Measurements from ENCODE around the gene GIT1. TPM values are rescaled to one million over a fixed set of nuclear protein-coding genes. Genes with fewer than 3 reads are reported as not detected.
A peak's percentile ranks its signal among the peaks of the same experiment; 100 is the strongest.

Gene GIT1
- total and polyA plus RNA-seq, 9 of the 15 experiments (the other 6 are each of a cell fraction or from before 2014, with no cell fraction given), result 0.35 to 35.3 (median 17.1) TPM

- Histone ChIP-seq H4K20me1 (replicated peaks; ENCODE audit: control insufficient read depth, insufficient read depth, low read length) (no peaks in the 10 kb centered on the region), H3K27me3 (ENCODE audit: control insufficient read depth in 2 of 2, insufficient read depth in 2 of 2, low read length in 2 of 2) (no peaks in the 10 kb centered on the region), H2AFZ (ENCODE audit: low read depth, low read length) (no peak overlapping the region), H3K9ac (ENCODE audit: insufficient read depth in 1 of 2, low read depth in 2 of 2, low read length in 2 of 2) (peak overlapping the region in 1 of 2 experiments; percentile 48; a peak in 1 of 4 replicates), H3K36me3 (ENCODE audit: control insufficient read depth, insufficient read depth, low read length) (peaks cover 67% of the 10 kb centered on the region; the same call in 2 of the 3 replicates), H3K9me1 (ENCODE audit: control insufficient read depth, insufficient read depth, low read length) (no peaks in the 10 kb centered on the region), H3K9me3 (replicated peaks; ENCODE audit: control insufficient read depth, insufficient read depth, low read depth, low read length) (no peaks in the 10 kb centered on the region), H3K79me2 (ENCODE audit: control insufficient read depth, insufficient read depth, low read length) (no peaks in the 10 kb centered on the region), H3K4me1 (replicated peaks in 1 of 2; ENCODE audit: control insufficient read depth in 2 of 2, insufficient read depth in 2 of 2, low read length in 2 of 2) (peaks cover 0 to 48% of the 10 kb centered on the region in 2 experiments; a peak in 2 of 5 replicates), H3K4me3 (no peak overlapping the region), H3K27ac (ENCODE audit: extremely low read depth, low read depth, low read length) (no peak overlapping the region), H3K4me2 (ENCODE audit: insufficient read depth, low read length) (no peak overlapping the region)
- intact Hi-C loops (cut with micrococcal nuclease), result no loop called here
- POLR2A ChIA-PET, result interaction anchor here (3.6 kb wide), 1 partner anchor 8 kb away, joined by 25 read pairs; no protein-coding TSS in a partner anchor
- ATAC-seq, result no peak
- no peak for DNase-seq (ENCODE audit: extremely low read depth in 1 of 4, low spot score in 3 of 4)
- CTCF ChIA-PET (ENCODE audit: low intra/inter-chr PET ratio), result interaction anchor here (0.5 kb wide), 1 partner anchor 356 kb away, joined by 3 read pairs; no protein-coding TSS in a partner anchor
- WGBS (ENCODE audit: insufficient coverage, low coverage, missing lambda C conversion rate), result 76% methylated on average over 8 of the region's 14 CpGs
- TF ChIP-seq SIX5 (IDR thresholded peaks at IDR 0.05; ENCODE audit: borderline replicate concordance in 1 of 2, insufficient read depth in 1 of 2, low read depth in 1 of 2, low read length in 2 of 2), result no peak
- no peak for TF ChIP-seq NKRF (IDR thresholded peaks at IDR 0.05; ENCODE audit: borderline replicate concordance)
- no peak for TF ChIP-seq ZBTB26 (CRISPR knock-in tag; IDR thresholded peaks at IDR 0.05)
- TF ChIP-seq THRA (IDR thresholded peaks at IDR 0.05), result no peak
- no peak for TF ChIP-seq ZNF431 (CRISPR knock-in tag; IDR thresholded peaks at IDR 0.05)
- TF ChIP-seq CEBPZ (IDR thresholded peaks at IDR 0.05; ENCODE audit: borderline replicate concordance, low read depth, low read length), result no peak
- TF ChIP-seq ZNF584 (CRISPR knock-in tag; IDR thresholded peaks at IDR 0.05; ENCODE audit: low read depth), result no peak
- in situ Hi-C loops (cut with MboI), result no loop called here
- no peak for FAIRE-seq
- no TSS peak for BruUV-seq (replicated peaks)
Observed at GRCh38 chr17:29578626-29579485, 10.6 kb downstream of the GIT1 start.

All from K562 (cell line).